ENCODE results near the gene IGSF9. TPM values are rescaled to one million over a fixed set of nuclear protein-coding genes. Genes with fewer than 3 reads are reported as not detected.

The IGSF9 gene
- total RNA-seq, 1 experiment from 2014 or later = 15.6 TPM

DNA sequence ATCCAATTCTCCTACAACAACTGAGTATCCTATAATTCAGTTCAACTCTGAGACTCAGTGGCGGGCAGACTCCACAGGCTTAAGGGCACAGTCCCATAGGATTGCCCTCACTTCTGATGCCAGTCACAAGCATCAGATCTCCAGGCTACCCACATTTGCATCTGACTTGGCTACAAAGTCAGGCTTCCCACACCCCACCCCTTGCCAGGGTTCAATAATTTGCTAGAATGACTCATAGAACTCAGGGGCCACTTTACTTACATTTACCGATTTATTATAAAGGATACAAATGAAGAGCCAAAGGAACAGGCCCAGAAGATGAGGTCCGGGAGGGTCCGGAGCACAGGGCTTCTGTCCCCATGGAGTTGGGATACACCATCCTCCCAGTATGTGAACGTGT lies 44.6 kb upstream of the IGSF9 start:
- ChIA-PET POLR2A (ENCODE audit: unreplicated experiment) (no interaction called here), CTCF (no interaction called here)
- Histone ChIP-seq H3K36me3 (ENCODE audit: low read depth, low read length) (no peaks in the 10 kb centered on the region), H3K9me3 (ENCODE audit: low read length) (no peaks in the 10 kb centered on the region), H3K27me3 (ENCODE audit: low read length) (no peaks in the 10 kb centered on the region), H3K4me3 (ENCODE audit: low read length) (no peak overlapping the region), H3K4me1 (ENCODE audit: insufficient read depth, low read length) (peaks cover 19% of the 10 kb centered on the region), H3K4me2 (ENCODE audit: low read length) (no peak overlapping the region), H2AFZ (ENCODE audit: low read length) (no peak overlapping the region), H3K9me2 (replicated peaks; ENCODE audit: low read length) (0 out of 2 replicates have a peak, but pooled peaks cover 8% of the 10 kb centered on the region), H3K27ac (ENCODE audit: low read length) (no peak overlapping the region), H3K9ac (ENCODE audit: low read length) (no peak overlapping the region), H4K20me1 (ENCODE audit: low read length) (no peaks in the 10 kb centered on the region), H3K79me2 (ENCODE audit: low read length) (no peaks in the 10 kb centered on the region), H3F3A (ENCODE audit: low read length, unreplicated experiment) (no peaks in the 10 kb centered on the region)
- TF ChIP-seq EZH2 (IDR thresholded peaks at IDR 0.05; ENCODE audit: low read length, unreplicated experiment) = no peak
- no peak for TF ChIP-seq EZH2phosphoT487 (IDR thresholded peaks at IDR 0.05; ENCODE audit: borderline replicate concordance, low read length)
- TF ChIP-seq, protein P1, sequence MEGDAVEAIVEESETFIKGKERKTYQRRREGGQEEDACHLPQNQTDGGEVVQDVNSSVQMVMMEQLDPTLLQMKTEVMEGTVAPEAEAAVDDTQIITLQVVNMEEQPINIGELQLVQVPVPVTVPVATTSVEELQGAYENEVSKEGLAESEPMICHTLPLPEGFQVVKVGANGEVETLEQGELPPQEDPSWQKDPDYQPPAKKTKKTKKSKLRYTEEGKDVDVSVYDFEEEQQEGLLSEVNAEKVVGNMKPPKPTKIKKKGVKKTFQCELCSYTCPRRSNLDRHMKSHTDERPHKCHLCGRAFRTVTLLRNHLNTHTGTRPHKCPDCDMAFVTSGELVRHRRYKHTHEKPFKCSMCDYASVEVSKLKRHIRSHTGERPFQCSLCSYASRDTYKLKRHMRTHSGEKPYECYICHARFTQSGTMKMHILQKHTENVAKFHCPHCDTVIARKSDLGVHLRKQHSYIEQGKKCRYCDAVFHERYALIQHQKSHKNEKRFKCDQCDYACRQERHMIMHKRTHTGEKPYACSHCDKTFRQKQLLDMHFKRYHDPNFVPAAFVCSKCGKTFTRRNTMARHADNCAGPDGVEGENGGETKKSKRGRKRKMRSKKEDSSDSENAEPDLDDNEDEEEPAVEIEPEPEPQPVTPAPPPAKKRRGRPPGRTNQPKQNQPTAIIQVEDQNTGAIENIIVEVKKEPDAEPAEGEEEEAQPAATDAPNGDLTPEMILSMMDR (conservative IDR thresholded peaks at IDR 0.05; ENCODE audit: low read depth, low read length) = no peak
- intact Hi-C loops (cut with micrococcal nuclease) = no loop called here
- no TSS peak for BruUV-seq (replicated peaks)
- ATAC-seq (no peak), DNase-seq (no peak)

DNA sequence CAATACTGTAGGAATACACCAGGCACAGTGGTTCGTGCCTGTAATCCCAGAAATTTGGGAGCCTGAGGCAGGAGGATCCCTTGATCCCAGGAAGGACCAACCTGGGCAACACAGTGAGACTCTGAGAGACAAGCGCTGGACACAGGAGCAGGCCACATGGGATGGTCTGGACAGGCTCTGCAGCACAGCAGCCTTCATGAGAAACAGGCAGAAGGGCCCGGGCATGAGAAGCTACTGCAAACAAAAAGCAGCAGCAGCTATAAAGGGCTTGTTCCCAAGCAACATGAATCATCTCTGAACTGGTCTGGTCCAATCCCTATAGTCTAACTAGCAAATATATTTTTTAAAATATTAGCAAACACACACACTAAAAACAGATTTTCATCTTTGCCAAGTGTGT lies 44.2 kb upstream of the IGSF9 start:
- no peaks in the 10 kb centered on the region for H3K9me3 ChIP-seq (ENCODE audit: low read length)
- no peaks in the 10 kb centered on the region for H3K36me3 ChIP-seq (ENCODE audit: low read depth, low read length)
- no peak overlapping the region for H3K27ac ChIP-seq (ENCODE audit: low read length)
- H3K27me3 ChIP-seq (ENCODE audit: low read length) = no peaks in the 10 kb centered on the region
- POLR2A ChIA-PET (ENCODE audit: unreplicated experiment) = no interaction called here
- no peak overlapping the region for H3K9ac ChIP-seq (ENCODE audit: low read length)
- no peaks in the 10 kb centered on the region for H4K20me1 ChIP-seq (ENCODE audit: low read length)
- intact Hi-C loops (cut with micrococcal nuclease) = no loop called here
- TF ChIP-seq EZH2phosphoT487 (IDR thresholded peaks at IDR 0.05; ENCODE audit: borderline replicate concordance, low read length) = no peak
- TF ChIP-seq EZH2 (IDR thresholded peaks at IDR 0.05; ENCODE audit: low read length, unreplicated experiment) = no peak
- TF ChIP-seq, protein P1 (conservative IDR thresholded peaks at IDR 0.05; ENCODE audit: low read depth, low read length) = no peak
- H3K4me3 ChIP-seq (ENCODE audit: low read length) = no peak overlapping the region
- H2AFZ ChIP-seq (ENCODE audit: low read length) = no peak overlapping the region
- H3K4me2 ChIP-seq (ENCODE audit: low read length) = no peak overlapping the region
- H3K9me2 ChIP-seq (replicated peaks; ENCODE audit: low read length) = 0 out of 2 replicates have a peak, but pooled peaks cover 8% of the 10 kb centered on the region
- H3K4me1 ChIP-seq (ENCODE audit: insufficient read depth, low read length) = peaks cover 19% of the 10 kb centered on the region
- H3F3A ChIP-seq (ENCODE audit: low read length, unreplicated experiment) = no peaks in the 10 kb centered on the region
- ATAC-seq (peak; percentile 74), DNase-seq (peak; percentile 14)
- no peaks in the 10 kb centered on the region for H3K79me2 ChIP-seq (ENCODE audit: low read length)
- BruUV-seq (replicated peaks) = no TSS peak
- CTCF ChIA-PET = no interaction called here

DNA sequence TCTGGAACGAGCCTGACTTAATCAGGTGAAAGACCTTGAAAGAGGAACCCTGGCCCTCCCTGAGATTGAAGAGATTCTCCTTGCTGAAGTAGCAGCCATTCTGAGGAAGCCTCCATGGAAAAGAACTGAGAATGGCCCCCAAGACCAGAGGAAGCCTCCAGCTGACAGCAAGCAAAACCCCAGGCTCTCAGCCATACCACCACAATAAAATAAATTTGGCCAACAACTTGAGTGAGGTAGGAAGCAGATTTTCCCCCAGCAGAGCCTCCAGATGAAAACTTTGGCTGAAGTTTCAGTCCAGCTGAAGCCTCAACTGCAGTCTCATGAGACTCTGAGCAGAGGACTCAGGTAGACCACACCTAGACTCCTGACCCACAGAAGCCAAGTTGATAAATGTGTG lies 42.6 kb upstream of the IGSF9 start:
- ChIA-PET POLR2A (ENCODE audit: unreplicated experiment) (no interaction called here), CTCF (no interaction called here)
- H3K9ac ChIP-seq (ENCODE audit: low read length) = no peak overlapping the region
- peaks cover 7% of the 10 kb centered on the region; the same call in 1 of the 2 replicates for H3K27me3 ChIP-seq (ENCODE audit: low read length)
- BruUV-seq (replicated peaks) = no TSS peak
- no peak for DNase-seq
- intact Hi-C loops (cut with micrococcal nuclease) = no loop called here
- H3K4me3 ChIP-seq (ENCODE audit: low read length) = no peak overlapping the region
- no peak overlapping the region for H3K27ac ChIP-seq (ENCODE audit: low read length)
- H3K4me1 ChIP-seq (ENCODE audit: insufficient read depth, low read length) = peaks cover 19% of the 10 kb centered on the region
- H3K79me2 ChIP-seq (ENCODE audit: low read length) = no peaks in the 10 kb centered on the region
- no peaks in the 10 kb centered on the region for H3K36me3 ChIP-seq (ENCODE audit: low read depth, low read length)
- TF ChIP-seq, protein P1 (conservative IDR thresholded peaks at IDR 0.05; ENCODE audit: low read depth, low read length) = no peak
- TF ChIP-seq EZH2 (IDR thresholded peaks at IDR 0.05; ENCODE audit: low read length, unreplicated experiment) = no peak
- no peak for TF ChIP-seq EZH2phosphoT487 (IDR thresholded peaks at IDR 0.05; ENCODE audit: borderline replicate concordance, low read length)
- 0 out of 2 replicates have a peak, but pooled peaks cover 8% of the 10 kb centered on the region for H3K9me2 ChIP-seq (replicated peaks; ENCODE audit: low read length)
- no peak for ATAC-seq
- no peak overlapping the region for H3K4me2 ChIP-seq (ENCODE audit: low read length)
- no peak overlapping the region for H2AFZ ChIP-seq (ENCODE audit: low read length)
- H3F3A ChIP-seq (ENCODE audit: low read length, unreplicated experiment) = no peaks in the 10 kb centered on the region
- H3K9me3 ChIP-seq (ENCODE audit: low read length) = no peaks in the 10 kb centered on the region
- H4K20me1 ChIP-seq (ENCODE audit: low read length) = no peaks in the 10 kb centered on the region

Measured in PC-3 (cell line).